Caco-2 (cell line): ENCODE measurements around the gene LRIG1. TPM values are rescaled to one million over a fixed set of nuclear protein-coding genes. Genes with fewer than 3 reads are reported as not detected.

Experiments used
- BruUV-seq: library from RNA; stranded (reverse); fragments of 400-500 nt; replicated peaks from 2 replicates; lab custom pipeline; 2021; lab: Mats Ljungman, UMichigan
- CTCF ChIA-PET: fragments of 300-600 bp; sonication (Branson Sonifier 250); formaldehyde crosslinking; loops from one replicate; lab custom pipeline; 2022; ENCODE audit warnings: antibody characterized with exemption; lab: Charles Lee
- POLR2A ChIA-PET: fragments of 300-600 bp; sonication (Branson Sonifier 250); formaldehyde crosslinking; loops from one replicate; lab custom pipeline; 2022; ENCODE audit warnings: antibody characterized with exemption; lab: Charles Lee
- DNase-seq, 2 experiments: peaks; one replicate each; pipeline versions ENCODE4 v3.0.0 to v3.0.0-alpha.2; 2020 to 2022
- H3K27me3 ChIP-seq: replicated peaks from 2 replicates; pipeline ENCODE4 v1.6.0; 2011; ENCODE audit warnings: low read length; ENCODE audit not compliant: control insufficient read depth, insufficient read depth
- H3K36me3 ChIP-seq: 2 replicates; pipeline ENCODE4 v1.5.1; 2011; ENCODE audit warnings: low read length; ENCODE audit not compliant: control insufficient read depth, insufficient read depth
- H3K4me1 ChIP-seq: fragments of 250-450 bp; sonication (Bioruptor Pico); 2 replicates; pipeline ENCODE4 v1.5.1; 2020; ENCODE audit warnings: mild to moderate bottlenecking
- H3K4me3 ChIP-seq: 2 replicates; pipeline ENCODE4 v1.5.1; 2011; ENCODE audit warnings: low read depth, mild to moderate bottlenecking, control low read depth, low read length
- H3K9me3 ChIP-seq: fragments of 250-450 bp; sonication (Bioruptor Pico); 2 replicates; pipeline ENCODE4 v1.5.1; 2020; ENCODE audit warnings: mild to moderate bottlenecking, moderate library complexity
- H3K27ac Mint-ChIP-seq: one replicate; pipeline ENCODE4 v1.8.0; 2022; ENCODE audit warnings: mixed read lengths; ENCODE audit not compliant: unreplicated experiment
- H3K27me3 Mint-ChIP-seq: one replicate; pipeline ENCODE4 v1.8.0; 2022; ENCODE audit warnings: mixed read lengths; ENCODE audit not compliant: insufficient read depth, unreplicated experiment
- H3K36me3 Mint-ChIP-seq: one replicate; pipeline ENCODE4 v1.8.0; 2022; ENCODE audit warnings: mild to moderate bottlenecking, mixed read lengths; ENCODE audit not compliant: insufficient read depth, unreplicated experiment
- H3K4me1 Mint-ChIP-seq: one replicate; pipeline ENCODE4 v1.8.0; 2022; ENCODE audit warnings: low read depth, mixed read lengths; ENCODE audit not compliant: unreplicated experiment
- H3K4me3 Mint-ChIP-seq: one replicate; pipeline ENCODE4 v1.8.0; 2022; ENCODE audit warnings: mild to moderate bottlenecking, moderate library complexity, mixed read lengths; ENCODE audit not compliant: unreplicated experiment
- H3K9me3 Mint-ChIP-seq: one replicate; pipeline ENCODE4 v1.8.0; 2022; ENCODE audit warnings: mixed read lengths; ENCODE audit not compliant: unreplicated experiment
- intact Hi-C: fragments of 100-400 bp; cut with micrococcal nuclease; formaldehyde crosslinking; loops from one replicate; pipeline ENCODE4 v1.10.0; 2022; ENCODE audit not compliant: unreplicated experiment
- total RNA-seq: library from RNA; stranded (reverse); gene quantifications from 2 replicates; pipeline ENCODE4 v1.2.3, GENCODE V29; 2022
- TF ChIP-seq, protein P1 (sequence below), 2 experiments: fragments of 200-600 bp in 1 of 2; IDR thresholded peaks; 1 replicate in 1 of 2; 2 replicates in 1 of 2; pipeline versions ENCODE4 v1.5.1 to v1.8.0; 2011 to 2022; ENCODE audit warnings: antibody characterized with exemption in 1 of 2, control low read depth in 1 of 2, inconsistent platforms in 1 of 2, low read depth in 1 of 2, low read length in 1 of 2, mild to moderate bottlenecking in 1 of 2, moderate library complexity in 1 of 2; ENCODE audit not compliant: insufficient read depth in 1 of 2, severe bottlenecking in 1 of 2, unreplicated experiment in 1 of 2

LRIG1 gene
- total RNA-seq, 1 experiment from 2014 or later = 43.4 TPM

DNA sequence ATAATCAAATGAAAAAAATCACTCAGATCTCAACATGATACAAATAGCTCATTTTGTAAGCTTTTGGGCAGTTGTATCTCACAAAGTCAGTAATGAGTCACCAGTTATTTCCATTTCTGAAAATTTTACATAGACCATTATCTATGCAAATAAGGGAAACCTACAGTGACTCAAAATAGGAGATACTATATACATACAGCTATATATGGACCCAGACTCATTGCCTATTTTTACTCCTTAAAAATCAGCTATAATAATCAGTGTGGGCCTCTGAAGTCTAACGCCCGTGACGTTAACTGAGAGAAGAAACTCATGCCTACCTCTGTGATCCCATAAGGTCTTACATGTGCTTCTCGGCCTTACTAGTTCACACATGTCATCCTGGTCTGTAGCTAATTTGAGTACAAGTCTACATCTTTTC, 31.6 kb downstream of the LRIG1 start:
- no peaks in the 10 kb centered on the region for H3K36me3 Mint-ChIP-seq
- H3K4me3 ChIP-seq = no peak overlapping the region
- CTCF ChIA-PET = interaction anchor here (1.4 kb wide), 1 partner anchor 125 kb away, joined by 4 read pairs; no protein-coding TSS in a partner anchor
- H3K4me3 Mint-ChIP-seq = no peak overlapping the region
- no peak for DNase-seq
- no peak overlapping the region for H3K27ac Mint-ChIP-seq
- H3K4me1 Mint-ChIP-seq = peaks cover 7% of the 10 kb centered on the region
- H3K9me3 ChIP-seq = no peaks in the 10 kb centered on the region
- H3K27me3 ChIP-seq = no peaks in the 10 kb centered on the region
- no peaks in the 10 kb centered on the region for H3K36me3 ChIP-seq
- H3K9me3 Mint-ChIP-seq = no peaks in the 10 kb centered on the region
- H3K4me1 ChIP-seq = peaks cover 53% of the 10 kb centered on the region
- POLR2A ChIA-PET = no interaction called here
- BruUV-seq = no TSS peak
- TF ChIP-seq, protein P1, sequence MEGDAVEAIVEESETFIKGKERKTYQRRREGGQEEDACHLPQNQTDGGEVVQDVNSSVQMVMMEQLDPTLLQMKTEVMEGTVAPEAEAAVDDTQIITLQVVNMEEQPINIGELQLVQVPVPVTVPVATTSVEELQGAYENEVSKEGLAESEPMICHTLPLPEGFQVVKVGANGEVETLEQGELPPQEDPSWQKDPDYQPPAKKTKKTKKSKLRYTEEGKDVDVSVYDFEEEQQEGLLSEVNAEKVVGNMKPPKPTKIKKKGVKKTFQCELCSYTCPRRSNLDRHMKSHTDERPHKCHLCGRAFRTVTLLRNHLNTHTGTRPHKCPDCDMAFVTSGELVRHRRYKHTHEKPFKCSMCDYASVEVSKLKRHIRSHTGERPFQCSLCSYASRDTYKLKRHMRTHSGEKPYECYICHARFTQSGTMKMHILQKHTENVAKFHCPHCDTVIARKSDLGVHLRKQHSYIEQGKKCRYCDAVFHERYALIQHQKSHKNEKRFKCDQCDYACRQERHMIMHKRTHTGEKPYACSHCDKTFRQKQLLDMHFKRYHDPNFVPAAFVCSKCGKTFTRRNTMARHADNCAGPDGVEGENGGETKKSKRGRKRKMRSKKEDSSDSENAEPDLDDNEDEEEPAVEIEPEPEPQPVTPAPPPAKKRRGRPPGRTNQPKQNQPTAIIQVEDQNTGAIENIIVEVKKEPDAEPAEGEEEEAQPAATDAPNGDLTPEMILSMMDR (IDR thresholded peaks at IDR 0.05; ENCODE audit: insufficient read depth in 1 of 2, low read depth in 1 of 2, low read length in 1 of 2, severe bottlenecking in 1 of 2, unreplicated experiment in 1 of 2) = no peak
- H3K27me3 Mint-ChIP-seq = no peaks in the 10 kb centered on the region
- intact Hi-C loops = no loop called here

DNA sequence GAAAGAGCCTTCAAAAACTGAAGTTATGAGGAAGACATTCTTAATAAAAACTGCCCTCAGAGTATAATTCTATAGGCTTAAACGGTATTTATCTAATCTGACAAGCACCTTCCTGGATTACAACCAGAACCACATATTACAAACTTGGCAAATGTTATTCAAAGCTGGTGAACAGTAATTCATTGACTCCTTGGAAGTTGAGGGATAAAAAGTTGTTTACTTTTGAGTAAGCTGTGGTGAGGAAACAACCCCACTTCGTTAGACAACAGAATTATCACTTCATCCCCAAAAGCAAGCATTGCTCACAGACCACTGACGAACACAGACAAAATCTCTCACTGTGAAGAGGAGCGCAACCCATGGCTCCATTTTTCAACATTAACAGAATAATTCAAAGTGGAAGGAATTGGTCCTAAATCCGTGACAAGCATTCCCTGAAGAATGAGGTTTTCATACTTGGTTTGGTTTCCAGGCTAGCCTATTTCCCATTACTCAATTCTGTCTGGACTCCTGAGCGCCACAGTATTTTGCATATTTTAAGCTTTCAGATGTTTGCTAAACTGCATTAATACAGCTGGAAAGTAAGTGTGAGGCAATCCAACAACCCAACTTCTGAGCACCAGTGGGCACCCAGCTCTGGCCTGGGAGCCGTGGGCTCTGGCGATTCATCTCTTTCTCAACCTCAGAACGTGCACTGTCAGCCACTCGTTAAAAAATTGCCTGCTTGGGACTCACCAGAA, 32.7 kb downstream of the LRIG1 start:
- CTCF ChIA-PET = interaction anchor here (1.4 kb wide), 1 partner anchor 126 kb away, joined by 4 read pairs; no protein-coding TSS in a partner anchor
- no peak overlapping the region for H3K4me3 ChIP-seq
- H3K36me3 ChIP-seq = no peaks in the 10 kb centered on the region
- no peak overlapping the region for H3K27ac Mint-ChIP-seq
- POLR2A ChIA-PET = no interaction called here
- no peak overlapping the region for H3K4me3 Mint-ChIP-seq
- H3K27me3 Mint-ChIP-seq = no peaks in the 10 kb centered on the region
- intact Hi-C loops = no loop called here
- H3K36me3 Mint-ChIP-seq = no peaks in the 10 kb centered on the region
- TF ChIP-seq, protein P1 (IDR thresholded peaks at IDR 0.05; ENCODE audit: insufficient read depth in 1 of 2, low read depth in 1 of 2, low read length in 1 of 2, severe bottlenecking in 1 of 2, unreplicated experiment in 1 of 2) = no peak
- H3K4me1 ChIP-seq = peaks cover 53% of the 10 kb centered on the region
- no peaks in the 10 kb centered on the region for H3K9me3 ChIP-seq
- DNase-seq = no peak
- peaks cover 17% of the 10 kb centered on the region for H3K4me1 Mint-ChIP-seq
- H3K9me3 Mint-ChIP-seq = no peaks in the 10 kb centered on the region
- BruUV-seq = no TSS peak
- H3K27me3 ChIP-seq = no peaks in the 10 kb centered on the region

DNA sequence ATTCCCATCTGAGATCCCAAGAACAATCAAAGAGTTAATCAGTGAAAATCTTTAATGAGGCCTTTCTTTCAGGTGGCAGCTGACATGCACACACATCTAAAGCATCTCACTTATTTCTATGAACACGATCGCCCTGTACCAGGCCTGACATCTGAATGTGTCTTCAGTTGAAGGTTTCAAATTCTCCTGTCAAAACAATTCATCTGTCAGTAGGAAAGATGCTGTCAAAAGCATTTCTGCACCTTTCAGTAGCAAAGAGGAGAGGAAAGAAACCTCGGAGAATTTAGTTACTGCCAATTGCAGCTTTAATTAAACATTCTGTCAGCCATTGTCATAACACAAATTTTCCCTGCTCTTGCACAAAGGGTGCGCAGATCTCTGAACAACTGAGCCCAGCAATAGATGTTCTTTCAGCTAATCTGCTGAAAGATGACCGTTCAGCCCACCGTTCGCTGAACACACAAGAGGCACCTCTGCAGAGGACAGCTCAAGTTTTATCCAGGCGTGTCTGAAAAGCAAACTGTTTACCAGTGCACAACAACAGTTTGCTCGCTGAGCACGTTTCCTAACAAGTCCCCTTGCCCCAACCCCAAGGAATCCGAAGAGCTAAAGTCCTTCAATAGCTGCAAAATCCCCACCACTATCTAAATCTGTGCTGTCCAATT, 34.1 kb downstream of the LRIG1 start:
- intact Hi-C loops = no loop called here
- DNase-seq = no peak
- no peaks in the 10 kb centered on the region for H3K36me3 Mint-ChIP-seq
- Histone ChIP-seq H3K4me3 (no peak overlapping the region), H3K36me3 (peaks cover 1% of the 10 kb centered on the region), H3K9me3 (no peaks in the 10 kb centered on the region), H3K27me3 (no peaks in the 10 kb centered on the region), H3K4me1 (peaks cover 47% of the 10 kb centered on the region)
- CTCF ChIA-PET = no interaction called here
- H3K4me1 Mint-ChIP-seq = peaks cover 29% of the 10 kb centered on the region
- H3K27ac Mint-ChIP-seq = no peak overlapping the region
- H3K9me3 Mint-ChIP-seq = no peaks in the 10 kb centered on the region
- no TSS peak for BruUV-seq
- TF ChIP-seq, protein P1 (IDR thresholded peaks at IDR 0.05; ENCODE audit: insufficient read depth in 1 of 2, low read depth in 1 of 2, low read length in 1 of 2, severe bottlenecking in 1 of 2, unreplicated experiment in 1 of 2) = no peak
- POLR2A ChIA-PET = interaction anchor here (0.6 kb wide), 1 partner anchor 29 kb away, joined by 3 read pairs; no protein-coding TSS in a partner anchor
- no peak overlapping the region for H3K4me3 Mint-ChIP-seq
- no peaks in the 10 kb centered on the region for H3K27me3 Mint-ChIP-seq
